Measurements from ENCODE around the gene MAPK8.

DNA sequence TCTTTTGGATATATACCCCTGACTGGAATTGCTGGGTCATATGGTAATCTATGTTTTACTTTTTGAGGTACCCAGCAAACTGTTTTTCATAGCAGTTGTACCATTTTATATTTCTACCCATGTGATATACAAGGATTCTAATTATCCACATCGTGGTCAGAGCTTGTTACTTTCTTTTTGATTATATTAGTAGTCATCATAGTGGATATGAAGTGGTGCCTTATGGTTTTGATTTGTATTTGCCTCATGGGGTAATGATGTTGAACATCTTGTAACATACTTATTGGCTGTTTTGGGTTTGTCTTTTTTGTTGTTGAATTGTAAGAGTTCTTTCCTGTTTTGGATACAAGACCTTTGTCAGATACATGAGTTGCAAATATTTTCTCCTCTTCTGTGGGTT lies 51.7 kb downstream of the MAPK8 start:
- TF ChIP-seq CTCF (conservative IDR thresholded peaks at IDR 0.05) (no peak), EZH2 (IDR thresholded peaks at IDR 0.05; ENCODE audit: low read depth) (no peak)

Data from PC-9 (cell line).